ENCODE measurements around the gene CMTM4.
"Not testable (repeated sequence)": the region's sequence is repeated elsewhere in the genome, so short reads cannot be mapped to it uniquely, and the experiment has no call there.

CMTM4 gene

DNA sequence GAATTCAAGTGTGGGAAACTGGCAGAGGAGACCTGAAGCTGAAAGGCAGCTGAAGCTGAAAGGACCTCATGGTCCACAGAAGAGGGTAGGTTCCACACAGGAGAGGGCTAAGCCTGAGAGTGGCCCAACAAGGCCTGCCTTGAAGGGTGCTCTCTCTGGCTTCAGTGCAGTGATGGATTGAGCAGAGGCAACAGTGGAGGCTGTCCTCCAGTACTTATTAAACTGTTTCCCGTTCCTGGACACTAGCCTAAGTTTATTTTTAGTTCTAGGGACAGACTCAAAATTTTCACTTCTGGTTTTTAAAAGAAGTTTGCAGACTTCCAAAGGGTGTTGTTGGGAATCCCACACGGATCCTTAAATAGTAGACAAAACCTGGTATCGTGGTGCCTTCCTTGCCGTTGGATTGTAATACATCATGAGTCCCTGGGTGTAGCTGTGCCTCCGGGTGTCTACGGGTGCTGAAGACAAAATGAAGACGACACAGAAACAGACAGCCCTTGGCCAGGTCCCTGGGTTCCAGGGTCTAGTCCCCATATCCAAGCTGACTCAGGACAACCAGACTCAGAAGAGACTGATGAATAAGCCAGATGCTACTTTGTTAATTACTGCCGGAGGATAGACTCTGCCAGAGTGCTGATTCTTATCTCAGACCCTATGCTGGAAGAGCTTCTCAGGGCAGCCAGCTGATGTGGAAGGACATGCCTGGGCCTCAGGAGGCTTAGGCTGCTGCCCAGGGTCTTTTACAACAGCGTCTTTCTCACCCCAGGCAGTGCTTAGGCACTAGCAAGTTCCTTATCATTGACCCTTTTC lies 7.1 kb upstream of the CMTM4 start:
- DNase-seq: no peak

DNA sequence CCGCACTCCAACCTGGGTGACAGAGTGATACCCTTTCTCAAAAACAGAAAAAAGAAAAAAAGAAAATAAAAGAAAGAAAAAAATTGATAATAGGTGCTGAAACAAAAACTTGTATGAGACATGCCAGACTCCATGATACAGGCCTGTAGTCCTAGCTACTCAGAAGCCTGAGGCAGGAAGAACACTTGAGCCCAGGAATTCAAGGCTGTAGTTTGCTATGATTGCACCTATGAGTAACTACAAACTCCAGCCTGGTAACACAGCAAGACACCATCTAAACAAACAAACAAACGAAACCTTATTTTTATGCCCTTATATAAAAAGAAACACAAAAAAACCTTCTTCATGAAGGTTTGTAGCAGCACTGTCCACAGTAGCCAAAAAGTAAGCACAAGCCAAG lies 5.0 kb upstream of the CMTM4 start:
- no peak for DNase-seq

GRCh38 chr16:66701026-66701425 lies 4.5 kb upstream of the CMTM4 start:
- DNase-seq: no peak

DNA sequence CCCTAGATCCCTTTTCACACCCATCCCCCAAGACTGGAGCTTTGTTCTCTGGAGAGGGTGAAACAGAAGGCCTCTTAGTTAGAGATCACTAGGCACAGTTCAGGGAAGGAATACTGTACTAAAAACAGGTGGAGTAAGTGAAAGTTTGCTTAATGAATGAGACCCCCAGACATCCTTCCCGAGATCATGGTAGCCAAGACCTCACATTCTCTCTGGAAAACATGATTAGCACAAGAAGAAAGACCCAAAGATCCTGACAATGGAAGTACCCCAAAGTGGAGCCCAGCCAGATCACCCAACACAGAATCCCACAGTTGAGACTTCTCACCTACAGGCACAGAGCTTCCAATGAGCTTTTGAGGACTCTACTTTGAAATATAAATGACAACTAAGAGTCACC lies 3.4 kb upstream of the CMTM4 start:
- no peak for DNase-seq

GRCh38 chr16:66698046-66698445 lies 1.5 kb upstream of the CMTM4 start:
- DNase-seq: no peak

- DNase-seq: no peak
Observed at GRCh38 chr16:66695935-66696668, 441 bp downstream of the CMTM4 start.

- DNase-seq: no peak
Observed at GRCh38 chr16:66695471-66695934, 1.0 kb downstream of the CMTM4 start.

DNA sequence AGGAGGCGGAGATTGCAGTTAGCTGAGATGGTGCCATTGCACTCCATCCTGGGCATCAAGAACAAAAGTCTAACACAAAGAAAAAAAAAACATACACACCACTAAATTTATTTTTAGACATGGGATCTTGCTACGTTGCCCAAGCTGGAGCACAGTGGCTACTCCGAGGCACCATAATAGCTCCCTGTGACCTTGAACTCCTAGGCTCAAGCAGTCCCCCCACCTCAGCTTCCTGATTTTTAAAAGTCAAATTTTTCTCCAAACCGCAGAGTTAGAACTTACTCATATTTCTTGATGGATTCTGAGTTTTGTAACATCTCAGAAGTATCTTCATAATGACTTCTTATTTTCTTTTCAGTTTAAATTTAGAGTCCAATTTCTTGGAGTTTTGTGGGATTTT lies 3.4 kb downstream of the CMTM4 start:
- DNase-seq: no peak

DNA sequence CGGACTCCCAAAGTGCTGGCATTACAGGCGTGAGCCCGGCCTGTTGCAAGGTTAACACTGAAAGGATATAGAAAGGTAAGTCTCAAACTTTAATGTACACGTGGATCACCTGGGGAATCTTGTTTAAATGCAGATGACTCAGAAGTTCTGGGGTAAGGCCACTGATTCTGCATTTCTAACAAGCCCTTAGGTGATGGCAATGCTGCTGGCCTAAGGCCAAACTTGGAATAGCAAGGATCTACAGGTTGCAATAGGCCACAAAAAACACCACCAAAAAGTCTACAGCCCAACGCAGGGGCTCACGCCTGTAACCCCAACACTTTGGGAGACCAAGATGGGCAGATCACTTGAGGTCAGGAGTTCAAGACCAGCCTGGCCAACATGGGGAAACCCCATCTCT lies 4.2 kb downstream of the CMTM4 start:
- no peak for DNase-seq

GRCh38 chr16:66691234-66691633 lies 5.3 kb downstream of the CMTM4 start:
- no peak for DNase-seq

- DNase-seq: no peak
Observed at GRCh38 chr16:66690106-66690847, 6.3 kb downstream of the CMTM4 start.

DNA sequence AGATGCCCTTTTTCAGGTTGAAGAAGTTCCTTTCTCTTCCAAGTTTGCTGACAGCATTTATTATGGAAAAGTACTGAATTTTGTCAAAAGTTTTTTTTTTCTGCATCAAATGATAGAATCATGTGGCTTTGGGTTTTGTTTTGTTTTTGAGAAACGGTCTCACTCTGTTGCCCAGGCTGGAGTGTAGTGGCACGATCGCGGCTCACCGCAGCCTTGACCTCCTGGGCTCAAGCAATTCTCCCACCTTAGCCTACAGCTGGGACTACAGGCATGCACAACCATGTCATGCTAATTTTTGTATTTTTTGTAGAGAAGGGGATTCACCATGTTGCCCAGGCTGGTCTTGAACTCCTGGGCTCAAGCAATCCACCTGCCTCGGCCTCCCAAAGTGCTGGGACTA lies 7.3 kb downstream of the CMTM4 start:
- no peak for DNase-seq

GRCh38 chr16:66687906-66688625 lies 8.5 kb downstream of the CMTM4 start:
- no peak for DNase-seq

GRCh38 chr16:66685501-66686115 lies 10.9 kb downstream of the CMTM4 start:
- DNase-seq: not testable (repeated sequence)

DNA sequence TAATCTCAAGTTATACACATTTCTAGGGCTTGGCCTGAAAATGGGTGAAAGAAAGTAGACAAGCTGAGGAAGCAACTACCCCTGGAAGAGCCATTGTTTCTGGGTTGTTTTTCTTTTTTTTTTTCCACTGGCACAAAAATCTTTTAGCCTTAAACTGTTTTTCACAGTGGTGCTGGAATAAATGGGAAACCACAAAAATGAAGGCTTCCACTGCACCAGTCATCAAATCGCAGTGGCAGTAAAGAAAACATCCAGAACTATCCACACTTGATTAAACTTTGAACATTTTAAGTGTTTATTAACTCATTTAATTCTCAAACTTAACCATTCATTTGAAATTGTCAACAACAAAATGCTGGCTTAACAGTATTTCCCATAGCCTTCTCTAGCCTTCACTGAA lies 14.3 kb downstream of the CMTM4 start:
- DNase-seq: no peak

GRCh38 chr16:66681676-66682075 lies 14.9 kb downstream of the CMTM4 start:
- DNase-seq: no peak

DNA sequence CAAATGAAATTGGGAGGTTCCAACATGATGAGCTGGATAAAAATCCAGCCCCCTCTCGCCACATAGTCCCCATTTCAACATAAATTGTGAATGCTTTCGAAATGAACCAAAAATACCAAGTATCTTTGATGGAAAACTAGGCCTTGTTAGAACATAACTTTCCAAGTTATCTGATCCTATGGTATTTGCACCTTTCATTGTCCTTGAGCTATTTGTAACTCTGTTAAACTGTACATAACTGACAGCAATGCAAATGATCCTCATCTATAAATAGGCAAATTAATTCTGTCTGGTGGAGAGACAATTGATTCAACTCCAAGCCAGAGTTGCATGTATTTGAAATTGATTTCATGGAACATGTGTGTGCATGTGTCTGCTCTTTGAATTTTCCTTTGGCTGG lies 18.2 kb downstream of the CMTM4 start:
- no peak for DNase-seq

GRCh38 chr16:66677836-66678235 lies 18.7 kb downstream of the CMTM4 start:
- DNase-seq: no peak

- no peak for DNase-seq
Observed at GRCh38 chr16:66677179-66677578, 19.4 kb downstream of the CMTM4 start.

- DNase-seq: no peak
Observed at GRCh38 chr16:66676599-66676998, 19.9 kb downstream of the CMTM4 start.

DNA sequence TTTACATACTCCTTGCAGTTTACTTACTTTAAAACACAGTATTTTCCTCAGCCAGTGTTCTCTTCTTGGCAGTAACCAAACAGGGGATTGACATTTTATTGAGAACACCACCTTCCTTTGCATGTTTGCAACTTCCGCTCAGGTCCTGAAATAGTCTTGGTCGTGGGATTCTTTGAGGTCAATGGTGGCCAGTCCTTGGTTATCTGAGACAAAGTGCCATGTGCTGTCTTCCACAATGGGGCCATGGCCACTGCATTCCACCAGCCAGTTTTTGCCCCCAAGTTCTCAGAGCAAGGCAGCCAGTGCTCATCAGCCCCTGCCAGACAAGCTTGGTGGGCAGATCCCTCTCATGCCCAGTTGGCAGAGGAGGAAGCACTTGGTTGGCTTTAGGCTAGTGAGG lies 22.9 kb downstream of the CMTM4 start:
- no peak for DNase-seq

- DNase-seq: no peak
Observed at GRCh38 chr16:66670691-66671388, 25.7 kb downstream of the CMTM4 start.

Measured in activated CD8-positive, alpha-beta memory T cell treated with anti-CD3 and anti-CD28 coated beads for 24 hours (primary cell).